Measurements from ENCODE around the gene CCNI2.

Gene CCNI2

DNA sequence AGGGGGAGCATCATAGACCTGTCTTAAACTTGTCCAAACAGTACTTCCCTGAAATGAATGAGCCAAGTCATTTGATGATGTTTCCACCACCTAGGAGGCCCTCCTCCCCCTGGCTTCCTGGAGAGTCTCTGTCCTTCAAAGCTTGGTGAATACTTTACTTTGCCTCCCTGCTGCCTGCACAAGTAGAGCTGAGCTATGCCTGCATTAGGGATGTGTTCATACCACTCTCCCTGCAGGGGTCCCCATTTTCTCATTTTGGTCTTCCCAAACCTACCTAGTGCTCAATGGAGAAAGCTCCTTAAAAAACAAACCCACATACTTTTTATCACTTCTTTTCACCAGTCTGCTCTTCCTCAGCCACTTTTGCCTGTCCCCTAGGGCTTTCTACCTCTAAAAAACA, 7.7 kb downstream of the CCNI2 start:
- Mint-ChIP-seq H3K4me1 (peaks cover 11 to 16% of the 10 kb centered on the region in 2 donors), H3K27ac (no peak overlapping the region), H3K27me3 (peaks cover 4 to 30% of the 10 kb centered on the region in 2 donors), H3K4me3 (no peak overlapping the region), H3K36me3 (no peaks in the 10 kb centered on the region), H3K9me3 (no peaks in the 10 kb centered on the region)
- ATAC-seq (replicated peaks) (no peak), DNase-seq (no peak)

DNA sequence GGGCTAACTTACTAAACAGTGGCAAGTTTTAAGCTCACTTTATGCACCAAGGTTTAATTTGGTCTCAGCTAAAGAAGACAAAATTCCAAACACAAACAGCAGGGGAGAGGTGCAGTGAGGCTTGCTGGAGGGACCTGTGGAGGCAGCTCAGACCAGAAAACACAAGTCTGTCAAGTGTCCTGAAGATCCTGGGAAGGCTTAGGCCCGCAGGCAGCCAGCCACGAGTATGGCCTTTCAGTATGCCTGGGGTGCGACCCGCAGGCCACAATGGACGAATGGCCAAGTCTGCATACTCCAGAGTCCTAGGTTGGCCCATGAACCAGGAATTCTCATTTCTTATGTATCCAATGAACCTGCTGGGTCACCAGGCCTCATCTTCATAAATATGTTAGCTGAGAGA, 9.3 kb downstream of the CCNI2 start:
- H3K9me3 Mint-ChIP-seq, result no peaks in the 10 kb centered on the region
- no peak for ATAC-seq (replicated peaks)
- H3K4me1 Mint-ChIP-seq, result peaks cover 4 to 7% of the 10 kb centered on the region in 2 donors
- H3K27ac Mint-ChIP-seq, result no peak overlapping the region
- no peaks in the 10 kb centered on the region for H3K36me3 Mint-ChIP-seq
- H3K4me3 Mint-ChIP-seq, result no peak overlapping the region
- H3K27me3 Mint-ChIP-seq, result peaks cover 4 to 30% of the 10 kb centered on the region in 2 donors
- DNase-seq, result no peak

- H3K27ac Mint-ChIP-seq, result no peak overlapping the region
- no peak for DNase-seq
- H3K27me3 Mint-ChIP-seq, result peaks cover 0 to 17% of the 10 kb centered on the region in 2 donors
- peaks cover 0 to 4% of the 10 kb centered on the region in 2 donors for H3K4me1 Mint-ChIP-seq
- peaks cover 0 to 5% of the 10 kb centered on the region in 2 donors for H3K36me3 Mint-ChIP-seq
- no peak overlapping the region for H3K4me3 Mint-ChIP-seq
- no peaks in the 10 kb centered on the region for H3K9me3 Mint-ChIP-seq
- no peak for ATAC-seq (replicated peaks)
Observed at GRCh38 chr5:132758451-132758850, 11.2 kb downstream of the CCNI2 start.

DNA sequence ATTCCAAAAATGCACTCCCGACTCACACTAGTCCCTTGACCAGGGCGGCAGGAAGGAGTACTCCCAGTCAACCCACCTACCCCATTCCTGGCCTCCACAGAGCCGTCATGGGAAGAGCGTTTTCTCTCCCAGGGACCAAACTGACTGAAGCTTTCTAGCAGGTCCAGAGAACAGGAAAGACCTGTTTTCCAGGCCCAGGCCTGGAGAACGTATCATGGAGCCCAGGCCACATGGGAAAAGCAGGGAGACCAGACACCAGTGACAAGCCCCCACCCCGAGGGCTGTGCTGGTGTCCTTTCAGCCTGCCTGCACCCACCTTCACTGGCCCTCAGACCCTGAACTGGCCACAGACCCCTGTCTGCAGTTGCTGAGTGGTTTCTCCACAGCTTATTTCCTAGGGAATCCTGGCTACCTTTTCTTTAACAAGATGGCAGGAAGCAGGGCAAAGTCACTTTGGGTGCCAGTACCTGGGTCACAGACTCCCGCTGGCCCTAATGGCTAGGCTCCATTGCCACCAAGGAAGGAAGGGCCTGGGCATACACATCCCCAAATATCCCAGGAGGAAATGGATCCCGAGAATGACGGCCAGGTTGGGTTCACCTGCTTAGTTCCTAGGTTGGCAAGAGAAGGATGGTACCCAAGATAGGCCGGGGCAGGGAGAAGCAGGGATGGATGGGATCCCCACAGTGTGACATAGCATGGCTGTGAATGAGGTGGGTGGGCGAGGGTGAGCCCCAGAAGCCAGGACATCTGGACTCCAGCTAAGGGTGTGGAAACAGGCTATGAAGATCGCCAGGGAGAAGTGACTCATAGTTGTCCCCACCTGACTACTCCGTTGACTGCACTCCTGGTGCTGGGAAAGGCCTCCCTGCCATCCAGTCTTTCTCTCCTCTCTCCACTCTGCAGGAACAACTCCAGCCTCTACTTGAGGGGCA, 12.2 kb downstream of the CCNI2 start:
- H3K4me3 Mint-ChIP-seq, result no peak overlapping the region
- peaks cover 0 to 7% of the 10 kb centered on the region in 2 donors for H3K36me3 Mint-ChIP-seq

GRCh38 chr5:132760049-132760420, 12.8 kb downstream of the CCNI2 start:
- no peaks in the 10 kb centered on the region for H3K9me3 Mint-ChIP-seq
- H3K27me3 Mint-ChIP-seq, result peaks cover 0 to 4% of the 10 kb centered on the region in 2 donors
- H3K27ac Mint-ChIP-seq, result no peak overlapping the region
- DNase-seq (no peak), ATAC-seq (replicated peaks) (no peak)
- H3K4me1 Mint-ChIP-seq, result peaks cover 0 to 4% of the 10 kb centered on the region in 2 donors
- peaks cover 0 to 7% of the 10 kb centered on the region in 2 donors for H3K36me3 Mint-ChIP-seq
- no peak overlapping the region for H3K4me3 Mint-ChIP-seq

More for the DNA sequence above, 12.2 kb downstream of the CCNI2 start:
- no peaks in the 10 kb centered on the region for H3K9me3 Mint-ChIP-seq
- peaks cover 0 to 10% of the 10 kb centered on the region in 2 donors for H3K27me3 Mint-ChIP-seq
- H3K27ac Mint-ChIP-seq, result no peak overlapping the region
- peaks cover 0 to 4% of the 10 kb centered on the region in 2 donors for H3K4me1 Mint-ChIP-seq
- ATAC-seq (replicated peaks) (no peak), DNase-seq (no peak)

DNA sequence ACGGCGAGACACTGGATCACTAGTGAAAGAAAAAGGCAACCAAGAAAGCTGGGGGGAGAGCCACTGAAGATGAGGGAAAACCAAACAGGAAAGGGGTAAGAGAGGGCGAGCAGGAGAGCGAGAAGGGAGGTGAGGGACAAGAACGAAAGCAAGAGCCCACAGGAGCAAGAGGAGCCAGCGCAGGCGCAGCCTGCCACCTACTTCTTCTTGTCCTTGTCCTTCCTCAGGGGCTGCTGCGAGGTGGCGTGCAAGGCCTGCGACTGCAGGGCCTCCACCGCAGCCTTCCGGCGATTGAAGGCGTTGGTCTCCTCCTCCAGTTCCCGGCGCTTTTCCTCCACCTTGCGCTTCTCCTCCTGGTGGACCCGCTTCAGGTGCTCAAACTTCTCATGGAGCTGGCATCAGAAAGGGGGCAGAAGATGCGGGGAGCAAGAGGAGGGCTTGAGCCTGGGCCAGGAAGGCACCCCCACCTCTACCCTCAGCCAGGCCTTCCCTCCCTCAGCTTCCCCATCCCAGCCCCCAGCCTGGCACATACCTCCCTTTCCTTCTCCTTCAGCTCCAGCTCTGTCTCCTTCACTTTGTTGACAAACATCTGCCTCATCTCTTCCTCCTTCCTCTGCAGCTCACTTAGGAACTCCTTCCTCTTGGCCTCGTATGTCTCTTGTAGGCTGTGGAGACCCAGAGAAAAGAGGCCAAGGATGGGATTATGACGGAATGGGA, 13.5 kb downstream of the CCNI2 start:
- Mint-ChIP-seq H3K27ac (no peak overlapping the region), H3K4me3 (no peak overlapping the region), H3K9me3 (no peaks in the 10 kb centered on the region), H3K4me1 (peaks cover 0 to 4% of the 10 kb centered on the region in 2 donors), H3K27me3 (no peaks in the 10 kb centered on the region), H3K36me3 (peaks cover 0 to 7% of the 10 kb centered on the region in 2 donors)
- DNase-seq, result no peak
- ATAC-seq (replicated peaks), result no peak

DNA sequence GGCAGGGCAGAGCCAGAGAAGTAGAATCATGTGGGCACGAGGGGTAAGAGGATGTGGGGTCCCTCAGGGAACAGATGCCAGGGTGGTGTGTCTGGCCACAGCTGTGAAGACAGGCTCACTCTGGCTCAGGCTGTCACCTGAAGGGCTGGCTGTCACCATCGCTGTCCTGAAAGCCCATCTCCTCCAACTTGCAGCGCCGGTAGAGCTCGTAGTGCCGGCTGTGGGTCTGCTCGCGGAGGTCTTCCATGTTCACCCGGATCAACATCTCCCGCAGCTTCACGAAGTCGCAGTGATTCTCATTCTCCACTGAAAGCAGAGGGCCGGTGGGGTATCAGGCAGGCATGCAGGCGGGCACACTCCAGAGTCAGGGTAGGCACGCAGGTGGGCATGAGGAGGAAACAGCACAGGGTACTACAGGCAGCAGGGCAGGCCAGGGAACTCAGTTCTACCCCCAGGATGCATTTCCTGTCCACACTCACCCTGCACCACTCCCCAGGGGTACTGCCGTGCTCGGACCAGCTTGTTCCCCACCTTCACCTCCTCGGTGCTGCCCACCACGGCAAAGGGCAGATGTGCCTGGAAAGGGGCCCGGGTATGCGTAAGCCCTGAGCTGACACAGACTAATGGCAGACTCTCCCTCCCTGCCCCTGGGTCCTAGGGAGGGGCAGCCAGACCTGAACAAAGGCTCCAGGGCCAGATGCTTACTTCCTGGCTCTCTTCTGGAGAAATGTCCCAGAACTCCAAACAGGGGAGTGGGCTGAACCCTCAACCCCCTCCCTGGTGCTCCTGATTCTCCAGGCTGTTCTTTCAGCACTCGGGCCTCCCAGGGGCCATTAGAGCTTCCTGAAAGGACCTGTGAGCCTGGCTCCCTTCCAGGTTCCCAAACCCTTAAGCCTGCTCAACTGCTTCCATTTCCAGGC, 14.4 kb downstream of the CCNI2 start:
- Mint-ChIP-seq H3K36me3 (peaks cover 0 to 7% of the 10 kb centered on the region in 2 donors), H3K27me3 (peaks cover 0 to 2% of the 10 kb centered on the region in 2 donors), H3K9me3 (no peaks in the 10 kb centered on the region), H3K4me3 (no peak overlapping the region), H3K4me1 (peaks cover 0 to 4% of the 10 kb centered on the region in 2 donors), H3K27ac (no peak overlapping the region)
- no peak for DNase-seq
- no peak for ATAC-seq (replicated peaks)

GRCh38 chr5:132762246-132763000, 15.2 kb downstream of the CCNI2 start:
- no peak overlapping the region for H3K4me3 Mint-ChIP-seq
- H3K27me3 Mint-ChIP-seq, result peaks cover 0 to 10% of the 10 kb centered on the region in 2 donors
- DNase-seq (no peak), ATAC-seq (replicated peaks) (no peak)
- H3K27ac Mint-ChIP-seq, result no peak overlapping the region
- H3K4me1 Mint-ChIP-seq, result peaks cover 0 to 4% of the 10 kb centered on the region in 2 donors
- no peaks in the 10 kb centered on the region for H3K9me3 Mint-ChIP-seq
- H3K36me3 Mint-ChIP-seq, result peaks cover 0 to 7% of the 10 kb centered on the region in 2 donors

DNA sequence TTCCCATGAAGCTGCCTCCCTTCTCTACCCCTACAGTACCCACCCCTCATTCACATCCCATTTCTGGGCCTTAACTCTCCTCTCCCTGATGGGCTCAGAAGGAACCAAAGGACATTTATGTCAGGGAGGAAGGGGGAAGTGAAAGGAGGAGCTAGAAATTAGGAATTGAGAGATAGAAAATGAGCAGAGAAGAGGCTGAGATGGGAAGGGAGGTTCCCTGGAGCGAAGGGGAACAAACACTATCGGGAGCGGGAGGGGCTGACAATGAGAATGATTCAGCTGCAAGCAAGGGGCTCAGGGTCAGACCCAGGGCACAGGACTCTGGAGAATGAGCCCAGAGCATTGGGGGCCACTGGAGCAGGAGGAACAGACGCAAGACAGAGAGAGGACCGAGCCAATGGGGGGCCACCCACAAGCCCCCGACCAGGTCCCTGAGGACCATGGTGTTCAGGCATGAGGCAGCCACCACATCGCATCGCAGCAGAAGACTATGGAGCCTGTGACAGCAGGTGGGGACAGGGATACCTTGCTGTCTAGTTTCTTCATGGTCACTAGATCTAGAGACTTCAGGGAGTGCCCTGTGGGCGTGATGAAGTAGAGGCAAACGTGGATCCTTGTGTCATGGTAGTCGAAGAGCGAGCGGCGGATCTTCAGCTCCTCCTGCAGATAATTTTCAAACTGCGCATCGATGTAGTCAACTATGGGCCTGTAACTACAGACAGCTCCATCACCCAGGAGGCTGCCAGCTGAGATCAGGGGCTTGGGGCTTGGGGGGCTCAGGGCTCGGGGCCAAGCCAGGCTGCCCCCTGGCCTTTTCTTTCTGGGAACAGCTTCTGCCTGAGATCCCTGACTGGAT, 16.2 kb downstream of the CCNI2 start:
- H3K27ac Mint-ChIP-seq, result no peak overlapping the region

GRCh38 chr5:132764051-132764450, 16.8 kb downstream of the CCNI2 start:
- no peak for ATAC-seq (replicated peaks)
- Mint-ChIP-seq H3K27ac (no peak overlapping the region), H3K9me3 (no peaks in the 10 kb centered on the region), H3K4me3 (no peak overlapping the region), H3K4me1 (peaks cover 0 to 4% of the 10 kb centered on the region in 2 donors), H3K27me3 (peaks cover 0 to 18% of the 10 kb centered on the region in 2 donors), H3K36me3 (peaks cover 0 to 7% of the 10 kb centered on the region in 2 donors)
- no peak for DNase-seq

More for the DNA sequence above, 16.2 kb downstream of the CCNI2 start:
- peaks cover 0 to 7% of the 10 kb centered on the region in 2 donors for H3K36me3 Mint-ChIP-seq
- H3K27me3 Mint-ChIP-seq, result peaks cover 0 to 12% of the 10 kb centered on the region in 2 donors
- H3K4me3 Mint-ChIP-seq, result no peak overlapping the region
- no peaks in the 10 kb centered on the region for H3K9me3 Mint-ChIP-seq
- H3K4me1 Mint-ChIP-seq, result peaks cover 0 to 4% of the 10 kb centered on the region in 2 donors
- ATAC-seq (replicated peaks), result no peak
- DNase-seq, result no peak

DNA sequence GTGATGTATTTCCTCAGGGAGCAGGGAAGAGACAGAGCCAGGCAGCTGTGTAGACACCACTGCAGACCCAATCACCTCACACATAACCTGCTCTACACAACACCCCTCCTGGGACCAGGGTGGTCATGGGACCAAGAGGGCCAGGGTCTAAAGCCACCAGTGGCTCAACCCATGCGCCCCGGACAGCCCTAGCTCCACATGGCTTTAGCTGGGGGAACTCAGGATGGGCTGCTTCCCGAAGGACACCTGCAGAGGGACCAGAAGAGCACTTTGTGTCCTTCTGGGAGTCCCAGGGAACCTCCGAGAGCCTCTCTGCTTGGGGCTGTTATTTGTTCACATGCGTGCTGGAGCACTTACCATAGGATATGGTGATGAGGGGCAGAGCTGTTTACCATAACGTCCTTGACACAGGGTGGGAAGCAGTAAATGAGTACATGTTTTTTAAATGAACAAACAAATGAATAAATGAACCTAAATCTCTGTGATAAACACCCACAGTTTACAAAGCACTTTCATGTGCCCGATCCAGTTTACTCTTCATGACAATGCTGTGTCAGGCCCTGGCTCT, 17.5 kb downstream of the CCNI2 start:
- Mint-ChIP-seq H3K27ac (no peak overlapping the region), H3K4me1 (peaks cover 0 to 4% of the 10 kb centered on the region in 2 donors), H3K9me3 (no peaks in the 10 kb centered on the region), H3K4me3 (no peak overlapping the region), H3K36me3 (peaks cover 0 to 7% of the 10 kb centered on the region in 2 donors), H3K27me3 (peaks cover 0 to 18% of the 10 kb centered on the region in 2 donors)
- no peak for ATAC-seq (replicated peaks)
- DNase-seq, result no peak

GRCh38 chr5:132765311-132766019, 18.2 kb downstream of the CCNI2 start:
- H3K36me3 Mint-ChIP-seq, result peaks cover 0 to 7% of the 10 kb centered on the region in 2 donors
- peaks cover 0 to 4% of the 10 kb centered on the region in 2 donors for H3K4me1 Mint-ChIP-seq
- DNase-seq (no peak), ATAC-seq (replicated peaks) (no peak)
- no peak overlapping the region for H3K4me3 Mint-ChIP-seq
- H3K27me3 Mint-ChIP-seq, result peaks cover 0 to 18% of the 10 kb centered on the region in 2 donors
- H3K27ac Mint-ChIP-seq, result no peak overlapping the region
- H3K9me3 Mint-ChIP-seq, result no peaks in the 10 kb centered on the region
